Keratinocyte (primary cell): Measurements from ENCODE around the gene ATRNL1. TPM values are rescaled to one million over a fixed set of nuclear protein-coding genes. Genes with fewer than 3 reads are reported as not detected.

Source experiments
- DNase-seq: peaks from one replicate; pipeline ENCODE4 v3.0.0-alpha.2; 2011; ENCODE audit warnings: low read depth, missing footprints, low spot score
- FAIRE-seq: peaks from 2 replicates; lab custom pipeline; 2011; peaks lifted over from hg19 to GRCh38; lab: Jason Lieb, UNC
- H2AFZ ChIP-seq: 2 replicates; pipeline ENCODE4 v1.6.0; 2012; ENCODE audit warnings: low read length, control low read depth, inconsistent platforms; ENCODE audit not compliant: control insufficient read depth
- H3K27ac ChIP-seq: 2 replicates; pipeline ENCODE4 v1.5.1; 2011; ENCODE audit warnings: low read length; ENCODE audit not compliant: control insufficient read depth, insufficient read depth
- H3K27me3 ChIP-seq: 3 replicates; pipeline ENCODE4 v1.6.0; 2011; ENCODE audit warnings: low read length; ENCODE audit not compliant: control insufficient read depth, insufficient read depth; ENCODE audit errors: extremely low read depth
- H3K36me3 ChIP-seq, 2 experiments: 2 replicates in 1 of 2; 3 replicates in 1 of 2; pipeline ENCODE4 v1.5.1; 2011; ENCODE audit warnings: low read length in 2 of 2, mild to moderate bottlenecking in 1 of 2; ENCODE audit not compliant: control insufficient read depth in 2 of 2, insufficient read depth in 2 of 2; ENCODE audit errors: extremely low read depth in 1 of 2
- H3K4me1 ChIP-seq: 3 replicates; pipeline ENCODE4 v1.5.1; 2011; ENCODE audit warnings: low read length; ENCODE audit not compliant: control insufficient read depth, insufficient read depth; ENCODE audit errors: extremely low read depth
- H3K4me2 ChIP-seq: 3 replicates; pipeline ENCODE4 v1.6.0; 2011; ENCODE audit warnings: low read depth, low read length; ENCODE audit not compliant: control insufficient read depth, insufficient read depth; ENCODE audit errors: extremely low read depth
- H3K4me3 ChIP-seq, 3 experiments: fragments of 200-600 bp in 1 of 3; sonication (generic) in 1 of 3; 2 replicates in 2 of 3; 3 replicates in 1 of 3; pipeline ENCODE4 v1.5.1; 2011 to 2016; ENCODE audit warnings: low read length in 3 of 3, mild to moderate bottlenecking in 3 of 3, control low read depth in 2 of 3, inconsistent platforms in 1 of 3, low read depth in 1 of 3, mixed read lengths in 1 of 3, mixed run types in 1 of 3, moderate library complexity in 1 of 3; ENCODE audit not compliant: control insufficient read depth in 2 of 3, insufficient read depth in 2 of 3; ENCODE audit errors: extremely low read depth in 1 of 3
- H3K79me2 ChIP-seq: 2 replicates; pipeline ENCODE4 v1.6.0; 2012; ENCODE audit warnings: low read length; ENCODE audit not compliant: control insufficient read depth, insufficient read depth
- H3K9ac ChIP-seq: 3 replicates; pipeline ENCODE4 v1.6.0; 2011; ENCODE audit warnings: low read length; ENCODE audit not compliant: control insufficient read depth, insufficient read depth; ENCODE audit errors: extremely low read depth
- H3K9me1 ChIP-seq: 3 replicates; pipeline ENCODE4 v1.6.0; 2011; ENCODE audit warnings: low read length; ENCODE audit not compliant: control insufficient read depth, insufficient read depth; ENCODE audit errors: extremely low read depth
- H3K9me3 ChIP-seq: 2 replicates; pipeline ENCODE4 v1.5.1; 2012; ENCODE audit warnings: low read depth, low read length; ENCODE audit not compliant: control insufficient read depth
- H4K20me1 ChIP-seq: 3 replicates; pipeline ENCODE4 v1.6.0; 2011; ENCODE audit warnings: low read length; ENCODE audit not compliant: control insufficient read depth, insufficient read depth; ENCODE audit errors: extremely low read depth
- EZH2 ChIP-seq: IDR thresholded peaks from one replicate; pipeline ENCODE4 v1.6.1; 2012; ENCODE audit warnings: inconsistent platforms, mild to moderate bottlenecking, low read length, moderate library complexity
- dilution Hi-C: fragments of 300-500 bp; cut with MboI; formaldehyde crosslinking; loops from one replicate; pipeline ENCODE4 v1.7.0; 2020; ENCODE audit warnings: low sequenced_read_pairs; ENCODE audit not compliant: extremely low pct_ligation_motif_present
- polyA plus RNA-seq, 5 experiments: library from polyadenylated mRNA; depleted of rRNA in 3 of 5; stranded (reverse) in 3 of 5; stranded (forward) in 1 of 5; unstranded in 1 of 5; fragments of >200 nt; gene quantifications; 1 replicate in 1 of 5; 2 replicates in 3 of 5; 3 replicates in 1 of 5; pipeline versions ENCODE4 v1.2.1 to v1.2.3, GENCODE V29; 2011 to 2012; ENCODE audit warnings: missing spikeins in 2 of 5, low read depth in 1 of 5, low replicate concordance in 1 of 5
- TF ChIP-seq, protein P1 (sequence below), 3 experiments: IDR thresholded peaks in 1 of 3; conservative IDR thresholded peaks in 1 of 3; optimal IDR thresholded peaks in 1 of 3; 2 replicates in 2 of 3; 3 replicates in 1 of 3; pipeline versions ENCODE3 to v1.5.1; 2011; ENCODE audit warnings: low read length in 3 of 3, mild to moderate bottlenecking in 3 of 3, moderate library complexity in 2 of 3, control low read depth in 1 of 3, inconsistent platforms in 1 of 3; ENCODE audit not compliant: insufficient read depth in 2 of 3; ENCODE audit errors: extremely low read depth in 1 of 3

Gene ATRNL1
- polyA plus RNA-seq, 1 donor (not counting 4 experiments of a cell fraction or from before 2014, with no cell fraction given), result 0.07 TPM

DNA sequence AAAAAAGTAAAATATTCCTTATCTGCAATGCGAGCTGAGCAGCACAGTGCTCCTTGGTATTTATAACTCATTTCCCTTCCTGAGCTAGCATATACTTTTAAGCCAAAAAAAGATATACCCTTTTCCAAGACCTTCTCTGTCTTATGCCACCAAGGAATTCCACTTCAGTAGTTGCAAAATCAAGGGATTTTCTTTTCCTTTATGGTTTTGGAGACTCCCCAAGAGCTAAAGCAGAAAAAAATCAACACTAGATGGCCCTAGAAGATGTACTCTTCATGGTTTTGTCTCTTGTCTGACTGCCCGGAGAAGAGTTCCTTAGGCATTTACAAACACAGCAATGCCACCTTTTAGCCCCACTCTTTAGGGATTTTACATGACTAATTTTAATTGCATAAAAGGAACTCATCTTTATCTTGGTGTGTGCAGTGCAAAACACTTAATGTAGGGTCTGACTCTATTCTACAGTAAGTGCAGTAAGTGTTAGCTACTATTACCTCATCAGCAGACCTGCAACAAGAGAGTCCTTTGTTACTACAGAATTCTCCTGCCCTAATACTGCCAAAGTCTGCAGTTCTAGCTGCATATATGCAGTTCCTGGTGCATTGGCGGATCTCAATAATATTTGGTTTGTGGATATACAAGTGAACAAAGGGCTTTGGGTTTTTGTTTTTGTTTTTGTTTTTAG is 736.5 kb downstream of the ATRNL1 start:
- TF ChIP-seq EZH2, result no peak
- TF ChIP-seq, protein P1, sequence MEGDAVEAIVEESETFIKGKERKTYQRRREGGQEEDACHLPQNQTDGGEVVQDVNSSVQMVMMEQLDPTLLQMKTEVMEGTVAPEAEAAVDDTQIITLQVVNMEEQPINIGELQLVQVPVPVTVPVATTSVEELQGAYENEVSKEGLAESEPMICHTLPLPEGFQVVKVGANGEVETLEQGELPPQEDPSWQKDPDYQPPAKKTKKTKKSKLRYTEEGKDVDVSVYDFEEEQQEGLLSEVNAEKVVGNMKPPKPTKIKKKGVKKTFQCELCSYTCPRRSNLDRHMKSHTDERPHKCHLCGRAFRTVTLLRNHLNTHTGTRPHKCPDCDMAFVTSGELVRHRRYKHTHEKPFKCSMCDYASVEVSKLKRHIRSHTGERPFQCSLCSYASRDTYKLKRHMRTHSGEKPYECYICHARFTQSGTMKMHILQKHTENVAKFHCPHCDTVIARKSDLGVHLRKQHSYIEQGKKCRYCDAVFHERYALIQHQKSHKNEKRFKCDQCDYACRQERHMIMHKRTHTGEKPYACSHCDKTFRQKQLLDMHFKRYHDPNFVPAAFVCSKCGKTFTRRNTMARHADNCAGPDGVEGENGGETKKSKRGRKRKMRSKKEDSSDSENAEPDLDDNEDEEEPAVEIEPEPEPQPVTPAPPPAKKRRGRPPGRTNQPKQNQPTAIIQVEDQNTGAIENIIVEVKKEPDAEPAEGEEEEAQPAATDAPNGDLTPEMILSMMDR (optimal IDR thresholded peaks at IDR 0.05 in 1 of 3, IDR thresholded peaks at IDR 0.05 in 1 of 3, conservative IDR thresholded peaks at IDR 0.05 in 1 of 3; ENCODE audit: extremely low read depth in 1 of 3, insufficient read depth in 2 of 3, low read length in 3 of 3), result peak in 2 of 3 experiments; percentile 15 to 24
- no peak for DNase-seq
- Histone ChIP-seq H3K9me3 (no peaks in the 10 kb centered on the region), H2AFZ (no peak overlapping the region), H3K27ac (no peak overlapping the region), H4K20me1 (no peaks in the 10 kb centered on the region), H3K4me2 (no peak overlapping the region), H3K9me1 (no peaks in the 10 kb centered on the region), H3K79me2 (no peaks in the 10 kb centered on the region), H3K27me3 (no peaks in the 10 kb centered on the region), H3K9ac (no peak overlapping the region), H3K4me1 (no peaks in the 10 kb centered on the region), H3K4me3 (no peak overlapping the region), H3K36me3 (no peaks in the 10 kb centered on the region)
- FAIRE-seq, result no peak
- dilution Hi-C loops, result no loop called here

DNA sequence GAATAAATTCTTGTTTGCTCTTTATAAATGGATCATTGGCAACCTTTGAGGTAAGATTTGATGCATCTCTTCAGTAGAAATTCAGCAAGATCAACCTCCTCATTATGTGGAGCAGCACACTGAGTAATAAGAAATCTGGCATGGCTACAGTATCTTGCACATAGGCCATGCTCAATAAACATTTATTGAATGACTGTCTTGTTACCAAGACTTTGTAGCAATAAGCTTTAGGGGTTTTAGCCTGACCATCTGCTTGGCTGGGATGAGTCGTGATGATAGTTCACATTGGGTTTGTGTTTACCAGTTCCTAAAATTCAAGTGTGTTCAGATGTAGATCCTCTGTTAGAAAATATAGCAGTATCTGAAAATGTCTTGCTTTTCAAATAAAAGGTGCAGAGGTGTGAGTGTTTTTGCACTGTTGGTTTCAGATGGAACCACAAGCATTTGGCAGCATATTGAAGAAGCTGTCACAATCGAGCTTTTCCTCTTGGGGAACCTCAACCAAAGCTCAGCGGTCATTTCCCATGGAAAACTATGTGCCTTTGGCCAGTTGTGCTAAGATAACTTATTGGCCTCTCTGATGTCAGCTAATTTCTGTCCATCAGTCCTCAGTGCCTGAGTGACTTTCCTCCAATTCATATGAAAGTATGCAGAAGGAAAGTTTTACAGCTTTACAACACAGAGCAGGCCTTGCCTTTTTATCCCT is 737.3 kb downstream of the ATRNL1 start:
- TF ChIP-seq, protein P1 (optimal IDR thresholded peaks at IDR 0.05 in 1 of 3, IDR thresholded peaks at IDR 0.05 in 1 of 3, conservative IDR thresholded peaks at IDR 0.05 in 1 of 3; ENCODE audit: extremely low read depth in 1 of 3, insufficient read depth in 2 of 3, low read length in 3 of 3), result no peak
- no peak for TF ChIP-seq EZH2
- Histone ChIP-seq H3K4me1 (no peaks in the 10 kb centered on the region), H3K9me1 (no peaks in the 10 kb centered on the region), H3K27me3 (no peaks in the 10 kb centered on the region), H3K9ac (no peak overlapping the region), H2AFZ (no peak overlapping the region), H4K20me1 (no peaks in the 10 kb centered on the region), H3K79me2 (no peaks in the 10 kb centered on the region), H3K4me3 (no peak overlapping the region), H3K4me2 (no peak overlapping the region), H3K36me3 (no peaks in the 10 kb centered on the region), H3K27ac (no peak overlapping the region), H3K9me3 (no peaks in the 10 kb centered on the region)
- FAIRE-seq (peak; percentile 23), DNase-seq (no peak)
- dilution Hi-C loops, result no loop called here
